Epithelial cell of proximal tubule (primary cell): ENCODE data around the gene NTSR2. TPM values are rescaled to one million over a fixed set of nuclear protein-coding genes. Genes with fewer than 3 reads are reported as not detected.

Experiments
- DNase-seq: peaks from one replicate; pipeline ENCODE4 v3.0.0-alpha.2; 2011; ENCODE audit warnings: low read depth
- H3K4me3 ChIP-seq: 2 replicates; pipeline ENCODE4 v1.5.1; 2011; ENCODE audit warnings: low read depth, mild to moderate bottlenecking, low read length
- total RNA-seq: library from RNA; depleted of rRNA; stranded (reverse); fragments of >200 nt; gene quantifications from 2 replicates; pipeline ENCODE4 v1.2.3, GENCODE V29; 2015
- TF ChIP-seq, protein P1 (sequence below): conservative IDR thresholded peaks from 2 replicates; pipeline ENCODE4 v1.5.1; 2012; ENCODE audit warnings: low read depth, mild to moderate bottlenecking, low read length

The NTSR2 gene
- total RNA-seq, 1 donor from 2014 or later: not detected

DNA sequence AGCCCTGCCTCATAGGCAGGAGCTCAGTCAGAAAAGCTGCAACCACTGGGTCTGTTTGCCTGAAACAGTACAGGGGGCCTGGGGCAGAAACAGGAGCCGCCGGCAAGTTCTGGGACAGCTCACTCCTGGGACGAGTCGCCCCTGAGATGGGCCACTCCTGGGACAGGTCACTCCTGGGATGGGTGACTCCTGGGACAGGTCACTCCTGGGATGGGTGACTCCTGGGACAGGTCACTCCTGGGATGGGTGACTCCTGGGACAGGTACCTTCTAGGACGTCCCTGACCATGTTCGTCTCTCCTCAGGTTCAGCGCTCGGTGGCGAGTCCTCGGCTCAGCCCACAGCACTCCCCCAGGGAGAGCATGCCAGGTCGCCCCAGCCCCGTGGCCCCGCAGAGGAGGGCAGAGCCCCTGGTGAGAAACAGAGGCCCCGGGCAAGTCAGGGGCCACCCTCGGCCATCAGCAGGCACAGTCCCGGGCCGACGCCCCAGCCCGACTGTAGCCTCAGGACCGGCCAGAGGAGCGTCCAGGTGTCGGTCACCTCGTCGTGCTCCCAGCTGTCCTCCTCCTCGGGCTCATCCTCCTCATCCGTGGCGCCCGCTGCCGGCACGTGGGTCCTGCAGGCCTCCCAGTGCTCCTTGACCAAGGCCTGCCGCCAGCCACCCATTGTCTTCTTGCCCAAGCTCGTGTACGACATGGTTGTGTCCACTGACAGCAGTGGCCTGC is 51.8 kb downstream of the NTSR2 start:
- TF ChIP-seq, protein P1, sequence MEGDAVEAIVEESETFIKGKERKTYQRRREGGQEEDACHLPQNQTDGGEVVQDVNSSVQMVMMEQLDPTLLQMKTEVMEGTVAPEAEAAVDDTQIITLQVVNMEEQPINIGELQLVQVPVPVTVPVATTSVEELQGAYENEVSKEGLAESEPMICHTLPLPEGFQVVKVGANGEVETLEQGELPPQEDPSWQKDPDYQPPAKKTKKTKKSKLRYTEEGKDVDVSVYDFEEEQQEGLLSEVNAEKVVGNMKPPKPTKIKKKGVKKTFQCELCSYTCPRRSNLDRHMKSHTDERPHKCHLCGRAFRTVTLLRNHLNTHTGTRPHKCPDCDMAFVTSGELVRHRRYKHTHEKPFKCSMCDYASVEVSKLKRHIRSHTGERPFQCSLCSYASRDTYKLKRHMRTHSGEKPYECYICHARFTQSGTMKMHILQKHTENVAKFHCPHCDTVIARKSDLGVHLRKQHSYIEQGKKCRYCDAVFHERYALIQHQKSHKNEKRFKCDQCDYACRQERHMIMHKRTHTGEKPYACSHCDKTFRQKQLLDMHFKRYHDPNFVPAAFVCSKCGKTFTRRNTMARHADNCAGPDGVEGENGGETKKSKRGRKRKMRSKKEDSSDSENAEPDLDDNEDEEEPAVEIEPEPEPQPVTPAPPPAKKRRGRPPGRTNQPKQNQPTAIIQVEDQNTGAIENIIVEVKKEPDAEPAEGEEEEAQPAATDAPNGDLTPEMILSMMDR: no peak
- DNase-seq: no peak
- no peak overlapping the region for H3K4me3 ChIP-seq

DNA sequence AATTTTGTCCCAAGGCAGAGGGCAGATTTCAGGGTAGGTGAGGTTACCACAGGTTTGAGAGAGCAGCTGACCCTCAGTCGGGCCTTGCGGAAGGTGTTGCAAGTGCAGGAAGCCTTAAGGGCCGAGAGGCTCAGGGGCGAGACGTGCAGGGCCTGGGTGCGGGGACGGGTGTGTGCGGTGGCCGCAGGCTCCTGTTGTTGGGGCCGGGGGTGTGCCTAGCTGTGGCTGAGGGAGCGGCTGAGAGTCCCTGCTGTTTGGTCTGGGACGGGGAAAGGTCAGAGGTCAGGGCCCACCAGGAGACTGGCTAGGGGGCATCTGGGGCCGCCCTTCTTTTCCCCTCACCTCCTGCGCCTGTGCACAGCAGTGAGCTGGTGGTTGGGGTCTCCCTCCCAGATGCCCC is 52.5 kb downstream of the NTSR2 start:
- no peak overlapping the region for H3K4me3 ChIP-seq
- TF ChIP-seq, protein P1: no peak
- DNase-seq: no peak

GRCh38 chr2:11616851-11617415 is 53.1 kb downstream of the NTSR2 start:
- no peak for DNase-seq
- no peak overlapping the region for H3K4me3 ChIP-seq
- TF ChIP-seq, protein P1: no peak

DNA sequence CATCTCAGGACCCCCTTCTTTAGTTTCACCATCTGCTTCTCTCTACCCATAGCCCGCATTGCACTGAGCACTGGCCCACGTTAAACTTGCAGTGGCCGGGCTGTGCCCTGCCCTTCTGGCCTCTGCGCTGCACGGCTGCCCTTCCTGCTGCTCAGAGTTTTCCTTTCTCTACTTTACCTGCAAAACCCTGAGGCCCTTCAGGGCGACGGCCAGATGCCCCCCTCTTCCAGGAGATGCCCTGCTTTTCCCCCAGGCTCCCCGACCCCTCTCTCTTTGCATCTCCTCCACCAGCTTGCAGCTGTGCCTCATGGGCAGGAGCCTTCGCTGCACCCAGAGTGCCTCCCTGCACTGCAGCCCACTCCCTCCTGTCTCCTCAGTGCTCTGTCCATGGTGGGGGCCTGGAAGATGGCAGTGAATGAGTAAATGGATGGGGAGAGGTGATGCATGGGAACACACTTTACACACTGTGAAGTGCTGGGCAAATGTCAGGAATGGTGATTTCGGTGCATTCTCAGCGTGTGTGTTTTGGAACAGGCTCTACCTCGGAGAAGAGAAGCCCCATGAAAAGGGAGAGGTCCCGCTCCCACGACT is 53.8 kb downstream of the NTSR2 start:
- TF ChIP-seq, protein P1: no peak
- H3K4me3 ChIP-seq: no peak overlapping the region
- no peak for DNase-seq

GRCh38 chr2:11615209-11615608 is 54.8 kb downstream of the NTSR2 start:
- H3K4me3 ChIP-seq: no peak overlapping the region
- DNase-seq: no peak
- TF ChIP-seq, protein P1: no peak

- DNase-seq: no peak
- no peak overlapping the region for H3K4me3 ChIP-seq
Observed at GRCh38 chr2:11613297-11613696, 56.7 kb downstream of the NTSR2 start.

More at GRCh38 chr2:11613297-11613696, 56.7 kb downstream of the NTSR2 start:
- TF ChIP-seq, protein P1: no peak
